Right cardiac atrium (tissue), 5 donors: ENCODE measurements around the gene FLAD1. TPM values are rescaled to one million over a fixed set of nuclear protein-coding genes. Genes with fewer than 3 reads are reported as not detected.

Source experiments
- ATAC-seq, 2 donors: fragments of 200-7000 bp; cut with Tn5 transposase; one replicate each; pipeline versions ENCODE4 v1.8.0 to v1.9.1; 2020; ENCODE audit warnings: moderate library complexity in 2 of 2, mild to moderate bottlenecking in 1 of 2
- DNase-seq, 3 donors: peaks; one replicate each; pipeline ENCODE4 v3.0.0-alpha.2; 2020
- H3K27ac ChIP-seq: one replicate; pipeline ENCODE4 v1.5.1; 2013; ENCODE audit warnings: mild to moderate bottlenecking, low read length, control low read depth, moderate library complexity
- H3K27me3 ChIP-seq: one replicate; pipeline ENCODE4 v1.6.1; 2013; ENCODE audit not compliant: control insufficient read depth, insufficient read depth
- H3K4me1 ChIP-seq: one replicate; pipeline ENCODE4 v1.6.1; 2013; ENCODE audit warnings: low read length; ENCODE audit not compliant: control insufficient read depth, insufficient read depth
- H3K4me3 ChIP-seq: one replicate; pipeline ENCODE4 v1.5.1; 2013; ENCODE audit warnings: low read length, control low read depth
- H3K9me3 ChIP-seq: one replicate; pipeline ENCODE4 v1.6.1; 2013; ENCODE audit warnings: low read length; ENCODE audit not compliant: control insufficient read depth
- WGBS: extraction: QIAGEN DNeasy Blood & Tissue Kit; methylation state at CpG from one replicate; pipeline ENCODE4 v1.1.7; 2013; 5-methylcytosine and 5-hydroxymethylcytosine counted together
- intact Hi-C, 4 donors: fragments of 100-400 bp; cut with DNase I; formaldehyde crosslinking; loops; one replicate each; pipeline versions ENCODE4 v1.11.0 to v1.14.0; 2022 to 2023
- polyA plus RNA-seq: library from polyadenylated mRNA; stranded (reverse); fragments of 200-250 nt; gene quantifications from one replicate; pipeline ENCODE4 v1.2.3, GENCODE V29; 2013
- total RNA-seq, 4 donors: library from RNA; stranded (reverse); fragmentation: NEBNext Ultra II Directional; extraction: Animal tissue kit (Norgen Biotek cat#: 25700); gene quantifications; one replicate each; pipeline ENCODE4 v1.2.1, GENCODE V29; 2021
- donor health status: healthy with polysubstance abuse.
- donor health status: DM: no; HTN: yes; CAD: no.
- donor health status: DM: no; HTN: no; CAD: no.
- donor health status: DM: no; HTN: yes; CAD: no; lungs with severe emphysema.
- donor health status: DM: yes; HTN: yes; CAD: no.

Gene FLAD1
- total and polyA plus RNA-seq, 5 donors, result 22.8 to 32.7 (median 25.3) TPM

GRCh38 chr1:155000411-155000725, 17.2 kb downstream of the FLAD1 start:
- 0% methylated on average over 13 of the region's 13 CpGs for WGBS
- intact Hi-C loops, result no loop called here

GRCh38 chr1:155000726-155001424, 17.7 kb downstream of the FLAD1 start:
- under 1% methylated on average over 43 of the region's 43 CpGs for WGBS
- no peaks in the 10 kb centered on the region for H3K9me3 ChIP-seq
- intact Hi-C loops, result no loop called here
- peak; percentile 89 to 95 (median 93) for DNase-seq
- peaks cover 14% of the 10 kb centered on the region for H3K4me1 ChIP-seq
- H3K27me3 ChIP-seq, result no peaks in the 10 kb centered on the region
- H3K27ac ChIP-seq, result peak overlapping the region; percentile 73
- H3K4me3 ChIP-seq, result peak overlapping the region; percentile 87
- ATAC-seq, result peak; percentile 65 to 71

More at GRCh38 chr1:155000411-155000725, 17.2 kb downstream of the FLAD1 start:
- DNase-seq, result peak; percentile 38 to 80 (median 76)
- Histone ChIP-seq H3K27me3 (no peaks in the 10 kb centered on the region), H3K27ac (peak overlapping the region; percentile 90), H3K4me1 (peaks cover 13% of the 10 kb centered on the region), H3K9me3 (no peaks in the 10 kb centered on the region), H3K4me3 (peak overlapping the region; percentile 87)
- ATAC-seq, result no peak

- ATAC-seq, result no peak
- peaks cover 19% of the 10 kb centered on the region for H3K4me1 ChIP-seq
- no peaks in the 10 kb centered on the region for H3K9me3 ChIP-seq
- intact Hi-C loops, result no loop called here
- peak overlapping the region; percentile 73 for H3K27ac ChIP-seq
- no peaks in the 10 kb centered on the region for H3K27me3 ChIP-seq
- DNase-seq, result no peak
- H3K4me3 ChIP-seq, result peak overlapping the region; percentile 87
- WGBS, result under 1% methylated on average over 11 of the region's 11 CpGs
Measured at GRCh38 chr1:155001425-155001674, 18.2 kb downstream of the FLAD1 start.

GRCh38 chr1:155001675-155002463, 18.7 kb downstream of the FLAD1 start:
- Histone ChIP-seq H3K9me3 (no peaks in the 10 kb centered on the region), H3K4me3 (peak overlapping the region; percentile 87), H3K4me1 (peaks cover 23% of the 10 kb centered on the region), H3K27ac (peak overlapping the region; percentile 95), H3K27me3 (no peaks in the 10 kb centered on the region)
- ATAC-seq (peak; percentile 89), DNase-seq (peak; percentile 100)
- under 1% methylated on average over 33 of the region's 38 CpGs for WGBS
- intact Hi-C loops, result no loop called here

GRCh38 chr1:155002464-155003226, 19.5 kb downstream of the FLAD1 start, which contains the start of gene ZBTB7B:
ZBTB7B (plus strand) TSS chr1:155002802; CDS start chr1:155014661, 11,859 bp downstream.
- intact Hi-C loops, result no loop called here
- Histone ChIP-seq H3K27me3 (no peaks in the 10 kb centered on the region), H3K27ac (peak within 1 kb of the TSS; percentile 98), H3K9me3 (no peaks in the 10 kb centered on the region), H3K4me1 (peaks cover 23% of the 10 kb centered on the region), H3K4me3 (peak within 1 kb of the TSS; percentile 87)
- WGBS, result under 1% methylated on average over 34 of the region's 35 CpGs
- ATAC-seq (peak; percentile 1 to 5), DNase-seq (peak; percentile 66 to 85 (median 81))

- H3K4me1 ChIP-seq, result peaks cover 23% of the 10 kb centered on the region
Measured at GRCh38 chr1:155003227-155003765, 20.2 kb downstream of the FLAD1 start.

GRCh38 chr1:155003766-155004351, 20.7 kb downstream of the FLAD1 start:
- DNase-seq (peak; percentile 83 to 91 (median 90)), ATAC-seq (peak; percentile 1 to 17)
- peak overlapping the region; percentile 87 for H3K4me3 ChIP-seq
- no peaks in the 10 kb centered on the region for H3K27me3 ChIP-seq
- H3K27ac ChIP-seq, result peak overlapping the region; percentile 98
- intact Hi-C loops, result no loop called here
- H3K4me1 ChIP-seq, result peaks cover 22% of the 10 kb centered on the region
- under 1% methylated on average over 34 of the region's 34 CpGs for WGBS
- no peaks in the 10 kb centered on the region for H3K9me3 ChIP-seq

More at GRCh38 chr1:155003227-155003765, 20.2 kb downstream of the FLAD1 start:
- Histone ChIP-seq H3K4me3 (peak overlapping the region; percentile 87), H3K27ac (peak overlapping the region; percentile 98), H3K9me3 (no peaks in the 10 kb centered on the region), H3K27me3 (no peaks in the 10 kb centered on the region)
- intact Hi-C loops, result no loop called here
- DNase-seq (peak in 2 of 3 donors; percentile 72 to 77), ATAC-seq (no peak)
- WGBS, result under 1% methylated on average over 37 of the region's 37 CpGs

GRCh38 chr1:155004352-155005075, 21.4 kb downstream of the FLAD1 start:
- DNase-seq, result peak in 1 of 3 donors; percentile 49
- Histone ChIP-seq H3K27ac (peak overlapping the region; percentile 89), H3K9me3 (no peaks in the 10 kb centered on the region), H3K4me1 (peaks cover 20% of the 10 kb centered on the region), H3K27me3 (no peaks in the 10 kb centered on the region), H3K4me3 (peak overlapping the region; percentile 87)
- 35% methylated on average over 5 of the region's 5 CpGs for WGBS
- intact Hi-C loops, result no loop called here
- ATAC-seq, result no peak

GRCh38 chr1:155005076-155006011, 22.2 kb downstream of the FLAD1 start:
- DNase-seq (peak; percentile 72 to 88 (median 87)), ATAC-seq (peak in 1 of 2 donors; percentile 0)
- Histone ChIP-seq H3K27me3 (no peaks in the 10 kb centered on the region), H3K4me1 (peaks cover 18% of the 10 kb centered on the region), H3K9me3 (no peaks in the 10 kb centered on the region), H3K27ac (peak overlapping the region; percentile 89), H3K4me3 (no peak overlapping the region)
- intact Hi-C loops, result no loop called here
- WGBS, result 45% methylated on average over 17 of the region's 17 CpGs
